Left ventricle myocardium inferior (tissue), 1 donor: Measurements from ENCODE around the gene ABHD16B. TPM values are rescaled to one million over a fixed set of nuclear protein-coding genes. Genes with fewer than 3 reads are reported as not detected.
A peak's percentile ranks its signal among the peaks of the same experiment; 100 is the strongest.

Experiments used
- DNase-seq: peaks from one replicate; pipeline ENCODE4 v3.0.0-alpha.2; 2020
- H3K27ac ChIP-seq: fragments of 200-600 bp; replicated peaks from 2 replicates; pipeline ENCODE4 v1.8.0; 2021
- H3K27me3 ChIP-seq: fragments of 200-600 bp; 2 replicates; pipeline ENCODE4 v1.8.0; 2021; ENCODE audit warnings: low read depth
- H3K36me3 ChIP-seq: fragments of 200-600 bp; 2 replicates; pipeline ENCODE4 v1.8.0; 2021
- H3K4me1 ChIP-seq: fragments of 200-600 bp; 2 replicates; pipeline ENCODE4 v1.8.0; 2021
- H3K4me3 ChIP-seq: fragments of 200-600 bp; 2 replicates; pipeline ENCODE4 v1.8.0; 2021; ENCODE audit warnings: mild to moderate bottlenecking, moderate library complexity
- H3K9me3 ChIP-seq: fragments of 200-600 bp; replicated peaks from 2 replicates; pipeline ENCODE4 v1.8.0; 2021
- CTCF ChIP-seq: fragments of 200-600 bp; IDR thresholded peaks from 2 replicates; pipeline ENCODE4 v1.8.0; 2021; ENCODE audit warnings: antibody characterized with exemption, mild to moderate bottlenecking, borderline replicate concordance
- intact Hi-C: fragments of 100-400 bp; cut with micrococcal nuclease; formaldehyde crosslinking; loops from one replicate; pipeline ENCODE4 v1.11.0; 2022
- total RNA-seq: library from RNA; stranded (reverse); fragmentation: NEBNext Ultra II Directional; extraction: Animal tissue kit (Norgen Biotek cat#: 25700); gene quantifications from one replicate; pipeline ENCODE4 v1.2.1, GENCODE V29; 2021
- donor health status: DM: no; HTN: yes; CAD: no; lungs with severe emphysema.

The ABHD16B gene
- total RNA-seq, 1 donor from 2014 or later = not detected

DNA sequence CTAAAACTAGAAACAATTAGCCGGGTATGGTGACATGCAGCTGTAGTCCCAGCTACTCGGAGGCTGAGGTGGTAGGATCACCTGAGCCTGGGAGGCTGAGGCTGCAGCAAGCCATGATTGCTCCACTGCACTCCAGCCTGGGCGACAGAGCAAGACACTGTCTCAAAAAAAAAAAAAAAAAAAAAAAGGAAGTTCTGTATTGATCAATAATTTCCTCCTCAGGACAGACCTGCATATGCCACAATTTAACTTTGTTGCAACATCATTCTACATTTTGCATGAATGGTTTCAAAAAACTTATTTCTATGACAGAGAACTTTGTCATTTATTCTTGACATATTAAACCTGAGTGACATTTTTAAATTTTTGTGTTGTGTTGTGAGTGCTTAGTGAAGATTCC is 39.1 kb downstream of the ABHD16B start:
- peak overlapping the region; percentile 40 for H3K27ac ChIP-seq
- DNase-seq = no peak
- H3K9me3 ChIP-seq = no peaks in the 10 kb centered on the region
- no peaks in the 10 kb centered on the region for H3K27me3 ChIP-seq
- H3K4me1 ChIP-seq = peaks cover 89% of the 10 kb centered on the region
- H3K4me3 ChIP-seq = no peak overlapping the region
- intact Hi-C loops = no loop called here
- no peaks in the 10 kb centered on the region for H3K36me3 ChIP-seq
- no peak for TF ChIP-seq CTCF

DNA sequence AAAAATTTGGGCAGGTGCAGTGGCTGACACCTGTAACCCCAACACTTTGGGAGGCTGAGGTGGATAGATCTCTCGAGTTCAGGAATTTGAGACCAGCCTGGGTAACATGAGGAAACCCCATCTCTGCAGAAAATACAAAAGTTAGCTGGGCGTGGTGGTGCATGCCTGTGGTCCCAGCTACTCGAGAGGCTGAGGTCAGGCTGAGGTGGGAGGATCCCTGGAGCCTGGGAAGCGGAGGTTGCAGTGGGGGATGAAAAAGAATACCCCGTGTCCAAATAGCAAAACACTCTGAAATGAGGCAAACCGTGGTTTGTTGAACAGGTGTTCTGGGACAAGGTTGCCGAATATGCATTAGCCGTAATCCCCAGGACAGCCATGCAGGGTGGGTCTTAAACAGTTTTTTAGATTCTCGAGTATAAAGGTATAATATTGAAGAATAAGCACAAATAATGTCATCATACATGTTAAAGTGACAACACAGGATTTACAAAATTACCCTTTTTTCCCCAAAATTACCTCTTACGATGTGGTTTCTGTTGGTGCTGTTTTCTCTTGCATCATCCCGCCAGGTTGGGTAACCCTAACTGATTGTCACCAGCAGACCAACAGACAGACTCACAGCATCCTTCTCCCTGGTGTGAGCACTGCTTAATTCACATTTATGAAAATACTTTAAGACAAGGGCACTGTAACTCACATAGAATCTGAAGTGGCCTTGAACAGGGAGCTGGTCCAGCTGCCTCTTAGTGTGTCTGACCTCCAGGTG is 42.7 kb downstream of the ABHD16B start:
- H3K27ac ChIP-seq = no peak overlapping the region
- intact Hi-C loops = no loop called here
- no peak for TF ChIP-seq CTCF
- H3K4me3 ChIP-seq = no peak overlapping the region
- no peak for DNase-seq
- H3K4me1 ChIP-seq = peaks cover 76% of the 10 kb centered on the region
- H3K9me3 ChIP-seq = no peaks in the 10 kb centered on the region
- no peaks in the 10 kb centered on the region for H3K36me3 ChIP-seq
- H3K27me3 ChIP-seq = no peaks in the 10 kb centered on the region

- H3K9me3 ChIP-seq = no peaks in the 10 kb centered on the region
- no peak for TF ChIP-seq CTCF
- H3K4me1 ChIP-seq = peaks cover 76% of the 10 kb centered on the region
- H3K36me3 ChIP-seq = no peaks in the 10 kb centered on the region
- no peak for DNase-seq
- no peak overlapping the region for H3K27ac ChIP-seq
- intact Hi-C loops = no loop called here
- no peak overlapping the region for H3K4me3 ChIP-seq
- no peaks in the 10 kb centered on the region for H3K27me3 ChIP-seq
Measured at GRCh38 chr20:63908008-63908682, 46.8 kb downstream of the ABHD16B start.

GRCh38 chr20:63911176-63911575 is 49.9 kb downstream of the ABHD16B start:
- intact Hi-C loops = no loop called here
- Histone ChIP-seq H3K9me3 (peaks cover 2% of the 10 kb centered on the region), H3K36me3 (no peaks in the 10 kb centered on the region), H3K4me1 (peaks cover 78% of the 10 kb centered on the region), H3K27ac (peak overlapping the region; percentile 8), H3K4me3 (no peak overlapping the region), H3K27me3 (no peaks in the 10 kb centered on the region)
- TF ChIP-seq CTCF = no peak
- DNase-seq = no peak

Other genes starting within 250 kb of the ABHD16B start
- gene GMEB2, start 234.4 kb upstream of the ABHD16B start, total RNA-seq = 5.3 TPM
- gene STMN3, start 208.1 kb upstream of the ABHD16B start, total RNA-seq = 4.6 TPM
- gene RTEL1, start 203.2 kb upstream of the ABHD16B start, total RNA-seq = 9.6 TPM
- 0.27 TPM for gene TNFRSF6B, start 164.8 kb upstream of the ABHD16B start, total RNA-seq
- 37.1 TPM for gene ARFRP1, start 153.5 kb upstream of the ABHD16B start, total RNA-seq
- 15.8 TPM for gene ZGPAT, start 153.5 kb upstream of the ABHD16B start, total RNA-seq
- gene LIME1, start 124.8 kb upstream of the ABHD16B start, total RNA-seq = 3.4 TPM
- 79.2 TPM for gene SLC2A4RG, start 121.7 kb upstream of the ABHD16B start, total RNA-seq
- gene ZBTB46, start 30.2 kb upstream of the ABHD16B start, total RNA-seq = 13.6 TPM
- gene TPD52L2, start 3.8 kb downstream of the ABHD16B start, total RNA-seq = 72.0 TPM
- 42.8 TPM for gene DNAJC5, start 33.6 kb downstream of the ABHD16B start, total RNA-seq
- gene UCKL1, start 94.9 kb downstream of the ABHD16B start, total RNA-seq = 41.0 TPM
- 12.6 TPM for gene ZNF512B, start 108.4 kb downstream of the ABHD16B start, total RNA-seq
- gene SAMD10, start 118.1 kb downstream of the ABHD16B start, total RNA-seq = 5.6 TPM
- 46.8 TPM for gene PRPF6, start 119.6 kb downstream of the ABHD16B start, total RNA-seq
- gene C20orf204, start 174.7 kb downstream of the ABHD16B start, total RNA-seq = 0.55 TPM
- gene SOX18, start 188.1 kb downstream of the ABHD16B start, total RNA-seq = 30.5 TPM
- gene TCEA2, start 201.7 kb downstream of the ABHD16B start, total RNA-seq = 38.9 TPM
- 6.1 TPM for gene RGS19, start 218.0 kb downstream of the ABHD16B start, total RNA-seq
- gene OPRL1, start 218.6 kb downstream of the ABHD16B start, total RNA-seq = 0.52 TPM
- not detected for gene LKAAEAR1, start 222.9 kb downstream of the ABHD16B start, total RNA-seq
- not detected for gene NPBWR2, start 246.1 kb downstream of the ABHD16B start, total RNA-seq